Limb (tissue), 2 donors: ENCODE measurements around the gene THOP1.

ENCODE experiments used
- DNase-seq, 2 donors: peaks; one replicate each; pipeline ENCODE4 v3.0.0-alpha.2; 2016; ENCODE audit errors: extremely low spot score in 2 of 2

THOP1 gene

DNA sequence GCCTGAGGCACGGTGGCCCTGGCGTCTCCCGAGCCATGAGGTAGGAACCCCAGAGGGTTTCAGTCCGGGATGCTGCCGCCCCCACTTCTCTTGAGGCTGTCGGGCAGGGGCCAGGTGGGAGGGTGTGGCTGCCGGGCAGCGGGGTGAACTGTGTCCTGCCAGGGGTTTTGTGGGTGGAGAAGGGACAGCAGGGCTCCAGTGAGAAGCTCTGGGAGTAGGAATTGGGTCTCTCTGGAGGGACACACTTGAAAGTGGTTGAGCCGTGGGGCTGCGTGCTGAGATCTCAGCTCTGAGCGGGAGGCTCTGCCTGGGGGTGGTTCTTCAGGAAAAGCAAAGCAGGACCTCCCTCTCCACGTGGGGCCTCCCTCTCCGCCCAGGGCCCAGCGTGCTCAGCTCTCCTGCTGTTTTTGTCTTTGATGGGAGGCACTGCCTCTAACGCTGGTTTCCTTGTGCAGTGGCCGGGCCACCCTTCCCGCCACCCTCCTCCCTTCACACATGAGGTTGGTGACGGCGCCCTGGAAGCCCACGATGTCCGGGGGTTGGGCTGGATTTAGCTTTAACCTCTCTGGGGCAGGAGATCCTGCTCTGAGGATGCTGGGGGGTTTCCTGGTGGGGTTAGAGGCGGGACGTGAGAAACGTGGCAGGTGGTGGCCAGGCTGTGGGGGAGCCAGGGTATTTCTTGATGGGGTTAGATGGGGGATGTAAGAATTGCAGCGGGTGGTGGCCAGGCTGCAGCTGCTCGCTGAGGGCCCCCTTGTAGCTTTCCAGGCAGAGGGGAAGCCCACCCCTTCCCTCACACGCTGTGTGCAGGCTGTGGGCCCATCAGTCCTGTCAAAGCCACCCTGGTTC is 19.1 kb downstream of the THOP1 start:
- no peak for DNase-seq

DNA sequence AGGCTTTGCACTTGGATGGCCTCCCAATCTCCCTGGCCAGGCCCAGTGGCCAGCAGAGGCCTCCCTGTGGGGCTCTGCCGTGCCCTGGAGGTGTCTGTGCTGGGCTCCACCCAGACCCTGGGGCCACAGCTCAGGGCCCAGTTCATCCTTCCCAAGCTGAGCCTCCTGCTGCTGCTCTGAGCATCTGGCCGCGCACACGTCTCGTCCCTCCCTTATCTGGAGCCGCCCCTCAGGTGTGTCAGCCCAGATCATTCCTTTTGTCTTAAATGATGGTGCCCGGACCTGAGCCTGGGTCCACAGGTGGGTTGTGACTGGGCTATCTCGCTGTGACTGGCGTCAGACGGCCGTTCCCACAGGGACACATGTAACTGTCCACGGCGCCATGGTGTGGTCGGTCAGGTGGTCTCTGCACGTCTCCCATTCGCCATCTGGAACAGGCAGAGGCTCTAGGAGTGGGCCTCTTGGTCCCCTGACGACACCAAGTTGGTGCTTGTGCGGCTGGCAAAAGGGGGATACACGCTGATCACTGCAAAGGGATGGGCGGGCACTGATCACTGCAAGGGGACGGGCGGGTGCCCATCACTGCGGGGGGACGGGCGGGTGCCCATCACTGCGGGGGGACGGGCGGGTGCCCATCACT is 20.1 kb downstream of the THOP1 start:
- DNase-seq = no peak

DNA sequence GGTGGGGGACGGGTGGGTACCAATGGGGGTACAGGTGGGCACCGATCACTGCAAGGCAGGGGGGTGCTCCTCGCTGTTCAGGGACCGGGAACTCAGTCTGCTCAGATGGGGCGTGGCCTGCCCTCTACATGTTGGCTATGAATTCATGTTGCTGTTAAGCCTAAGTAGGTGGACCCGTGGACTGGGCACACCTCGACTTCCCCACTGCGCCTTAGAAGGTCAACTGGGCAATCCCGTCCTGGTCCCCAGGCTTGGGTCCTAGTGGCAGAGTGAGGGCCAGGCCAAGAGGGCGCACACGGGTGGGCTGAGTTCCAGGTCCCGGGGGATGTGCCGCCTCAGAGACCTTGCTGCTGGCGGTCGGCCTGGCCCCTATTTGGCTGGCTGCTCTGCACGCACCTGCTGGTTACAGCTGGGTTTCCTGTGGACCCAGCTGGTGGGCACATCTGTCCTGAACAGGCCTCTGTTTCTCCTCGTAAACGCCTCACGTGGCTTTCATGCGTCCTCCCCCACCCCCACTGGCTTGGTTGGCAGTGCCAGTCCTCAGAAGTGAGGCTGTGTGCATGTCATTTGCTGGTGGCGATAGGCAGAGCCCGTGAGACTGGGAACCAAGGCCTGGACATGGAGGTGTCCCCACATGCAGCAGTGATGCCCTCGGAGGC is 20.8 kb downstream of the THOP1 start:
- no peak for DNase-seq

DNA sequence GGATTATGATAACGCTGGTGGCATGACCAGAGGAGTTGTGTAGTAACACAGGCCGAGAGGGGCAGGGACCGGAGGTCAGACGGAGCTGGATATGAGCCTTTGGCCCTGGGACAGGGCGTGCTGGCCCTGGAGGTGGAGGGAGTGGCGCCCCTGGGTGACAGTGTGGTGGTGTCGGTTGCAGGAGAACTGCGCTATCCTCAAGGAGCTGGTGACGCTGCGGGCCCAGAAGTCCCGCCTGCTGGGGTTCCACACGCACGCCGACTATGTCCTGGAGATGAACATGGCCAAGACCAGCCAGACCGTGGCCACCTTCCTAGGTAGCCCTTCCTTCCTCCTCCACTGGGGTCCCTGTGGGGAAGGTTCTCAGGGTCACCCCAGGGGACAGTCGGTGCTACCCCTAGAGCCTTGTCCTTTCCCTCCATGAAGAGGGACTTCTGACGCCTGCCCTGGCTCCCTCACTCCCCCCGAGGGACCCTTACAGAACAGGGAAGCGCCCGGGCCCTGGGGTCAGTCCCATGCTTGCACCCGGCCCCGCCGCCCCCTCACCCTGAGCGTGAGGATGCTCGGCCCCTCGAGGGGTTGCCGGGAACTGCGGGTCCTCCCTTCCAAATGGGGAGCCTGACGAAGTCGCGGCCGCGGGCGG is 21.6 kb downstream of the THOP1 start:
- no peak for DNase-seq

DNA sequence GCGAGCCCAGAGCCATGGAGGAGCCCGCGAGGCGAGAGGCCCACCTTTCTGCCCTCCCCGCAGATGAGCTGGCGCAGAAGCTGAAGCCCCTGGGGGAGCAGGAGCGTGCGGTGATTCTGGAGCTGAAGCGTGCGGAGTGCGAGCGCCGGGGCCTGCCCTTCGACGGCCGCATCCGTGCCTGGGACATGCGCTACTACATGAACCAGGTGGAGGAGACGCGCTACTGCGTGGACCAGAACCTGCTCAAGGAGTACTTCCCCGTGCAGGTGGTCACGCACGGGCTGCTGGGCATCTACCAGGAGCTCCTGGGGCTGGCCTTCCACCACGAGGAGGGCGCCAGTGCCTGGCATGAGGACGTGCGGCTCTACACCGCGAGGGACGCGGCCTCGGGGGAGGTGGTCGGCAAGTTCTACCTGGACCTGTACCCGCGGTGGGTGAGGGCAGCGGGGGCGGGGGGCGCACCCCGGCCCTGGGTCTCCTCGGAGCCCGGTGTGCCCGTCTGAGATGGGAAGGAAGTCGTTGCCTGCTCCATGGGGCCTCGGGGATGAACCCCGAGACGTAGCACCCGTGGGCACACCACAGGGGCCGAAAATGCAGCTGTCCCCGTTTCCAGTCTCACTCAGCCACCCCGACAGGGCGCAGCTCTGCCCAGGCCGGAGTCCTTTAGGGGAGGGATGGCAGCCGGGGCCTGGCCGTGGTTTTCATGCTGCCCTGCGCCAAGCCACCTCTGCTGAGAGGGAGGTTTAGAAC is 22.3 kb downstream of the THOP1 start:
- DNase-seq = no peak

DNA sequence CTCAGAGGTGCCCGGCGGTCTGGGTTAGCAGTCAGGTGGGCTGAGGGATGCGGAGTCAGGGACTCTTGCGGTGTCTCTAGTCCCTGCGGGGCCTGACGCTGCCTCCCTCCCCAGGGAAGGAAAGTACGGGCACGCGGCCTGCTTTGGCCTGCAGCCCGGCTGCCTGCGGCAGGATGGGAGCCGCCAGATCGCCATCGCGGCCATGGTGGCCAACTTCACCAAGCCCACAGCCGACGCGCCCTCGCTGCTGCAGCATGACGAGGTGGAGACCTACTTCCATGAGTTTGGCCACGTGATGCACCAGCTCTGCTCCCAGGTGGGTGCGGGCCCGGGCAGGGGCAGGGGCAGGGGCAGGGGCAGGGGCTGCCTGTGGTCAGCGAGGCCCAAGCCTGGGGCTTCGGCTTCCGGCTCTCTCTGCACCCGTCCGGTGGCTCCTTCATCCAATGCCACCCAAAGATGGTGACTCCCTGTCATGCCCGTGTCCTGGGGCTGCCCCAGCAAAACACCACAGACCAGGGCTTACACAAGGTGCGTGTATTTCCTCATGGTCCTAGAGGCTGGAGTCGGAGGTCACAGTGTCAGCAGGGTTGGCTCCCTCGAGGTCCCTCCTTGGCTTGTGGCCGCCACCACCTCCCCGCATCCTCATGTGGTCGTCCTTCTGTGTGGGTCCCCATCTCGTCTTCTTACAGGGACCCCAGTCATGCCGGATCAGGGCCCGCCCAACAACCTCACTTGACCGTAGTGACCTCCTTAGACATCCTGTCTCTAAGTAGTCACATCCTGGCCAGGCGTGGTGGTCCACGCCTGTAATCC is 23.0 kb downstream of the THOP1 start:
- no peak for DNase-seq

DNA sequence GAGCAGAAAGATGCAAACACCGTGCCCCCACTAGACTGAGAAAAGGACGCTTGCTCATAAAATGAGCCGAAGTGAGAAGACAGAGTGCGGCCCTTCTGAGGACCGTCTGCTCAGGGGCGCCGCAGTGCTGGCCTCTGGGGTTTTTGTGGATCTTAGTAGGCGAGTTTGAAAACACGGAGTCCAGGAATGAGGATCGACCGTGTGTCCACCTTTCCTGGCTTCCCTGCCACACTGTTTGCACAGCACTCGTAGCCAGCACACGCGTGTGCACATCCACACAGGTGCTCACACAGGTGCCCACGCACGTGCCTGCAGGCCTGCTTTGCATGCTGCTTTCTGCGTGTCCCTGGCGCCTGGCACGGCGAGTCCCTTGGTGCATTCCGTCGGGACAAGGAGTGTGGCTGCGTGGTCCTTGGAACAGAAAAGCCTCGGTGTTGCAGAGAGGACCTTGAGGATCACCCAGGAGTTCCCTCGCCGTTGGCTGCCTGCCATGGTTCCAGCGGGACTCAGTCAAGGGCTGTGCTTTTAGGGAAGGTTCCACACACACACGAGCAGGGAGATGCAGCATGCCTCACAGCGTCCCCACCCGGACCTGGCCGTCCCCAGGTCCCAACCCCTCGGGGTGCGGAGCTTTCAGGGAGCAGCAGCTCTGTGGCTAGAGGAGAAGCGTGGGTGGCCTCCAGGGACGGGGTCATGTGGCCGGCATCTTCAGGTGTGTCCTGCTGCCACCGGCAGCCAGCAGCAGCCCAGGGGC is 24.3 kb downstream of the THOP1 start:
- DNase-seq = no peak

DNA sequence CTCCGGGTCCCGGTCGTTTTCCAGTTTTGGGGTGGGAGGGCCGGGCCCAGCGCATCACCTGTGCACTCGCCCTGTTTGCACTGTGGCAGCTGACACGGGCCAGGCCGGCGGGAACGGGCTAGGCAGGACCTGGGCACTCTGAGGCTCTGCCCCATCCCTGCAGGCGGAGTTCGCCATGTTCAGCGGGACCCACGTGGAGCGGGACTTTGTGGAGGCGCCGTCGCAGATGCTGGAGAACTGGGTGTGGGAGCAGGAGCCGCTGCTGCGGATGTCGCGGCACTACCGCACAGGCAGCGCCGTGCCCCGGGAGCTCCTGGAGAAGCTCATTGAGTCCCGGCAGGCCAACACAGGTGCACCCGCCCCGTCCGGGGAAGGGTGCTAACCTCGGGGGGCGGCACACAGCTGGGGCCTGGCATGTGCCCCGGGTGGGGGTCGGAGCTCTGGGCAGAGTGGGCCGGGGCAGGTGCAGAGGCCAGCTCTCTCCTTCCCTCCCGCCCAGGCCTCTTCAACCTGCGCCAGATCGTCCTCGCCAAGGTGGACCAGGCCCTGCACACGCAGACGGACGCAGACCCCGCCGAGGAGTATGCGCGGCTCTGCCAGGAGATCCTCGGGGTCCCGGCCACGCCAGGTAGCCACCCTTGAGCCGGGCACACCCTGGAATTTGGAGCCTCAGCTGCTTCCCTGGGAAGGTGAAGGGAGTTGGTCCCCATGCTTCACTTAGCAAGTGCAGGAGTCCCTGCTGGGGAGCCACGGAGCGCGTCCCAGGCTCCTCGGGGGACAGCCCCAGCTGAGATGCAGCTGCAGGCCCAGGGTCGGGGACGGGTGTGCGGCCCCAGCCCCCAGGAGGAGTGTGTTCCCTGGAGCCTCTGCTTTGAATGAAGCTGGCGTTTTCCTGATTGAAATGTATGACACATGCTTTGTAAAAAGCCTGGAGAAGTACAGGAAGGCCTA is 25.1 kb downstream of the THOP1 start:
- DNase-seq = no peak

DNA sequence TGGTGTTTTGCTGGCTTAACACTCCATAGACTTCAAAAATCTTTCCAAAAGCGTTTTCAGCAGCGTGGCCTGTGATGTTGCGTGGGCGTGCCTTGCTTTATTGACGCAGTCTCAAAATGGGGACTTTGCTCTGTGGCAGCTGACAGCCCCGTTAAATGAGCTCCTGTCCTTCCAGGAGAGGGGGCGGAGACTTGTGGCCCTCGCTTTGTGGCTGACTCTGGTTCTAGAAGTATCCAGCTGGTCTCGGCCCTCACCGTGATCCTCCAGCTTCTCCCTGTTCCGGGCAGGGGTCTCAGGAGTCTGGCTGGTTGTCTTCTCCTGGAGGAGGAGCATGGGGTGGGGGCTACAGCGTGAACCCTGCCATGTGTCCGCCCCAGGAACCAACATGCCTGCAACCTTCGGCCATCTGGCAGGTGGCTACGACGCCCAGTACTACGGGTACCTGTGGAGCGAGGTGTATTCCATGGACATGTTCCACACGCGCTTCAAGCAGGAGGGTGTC is 26.0 kb downstream of the THOP1 start:
- no peak for DNase-seq

DNA sequence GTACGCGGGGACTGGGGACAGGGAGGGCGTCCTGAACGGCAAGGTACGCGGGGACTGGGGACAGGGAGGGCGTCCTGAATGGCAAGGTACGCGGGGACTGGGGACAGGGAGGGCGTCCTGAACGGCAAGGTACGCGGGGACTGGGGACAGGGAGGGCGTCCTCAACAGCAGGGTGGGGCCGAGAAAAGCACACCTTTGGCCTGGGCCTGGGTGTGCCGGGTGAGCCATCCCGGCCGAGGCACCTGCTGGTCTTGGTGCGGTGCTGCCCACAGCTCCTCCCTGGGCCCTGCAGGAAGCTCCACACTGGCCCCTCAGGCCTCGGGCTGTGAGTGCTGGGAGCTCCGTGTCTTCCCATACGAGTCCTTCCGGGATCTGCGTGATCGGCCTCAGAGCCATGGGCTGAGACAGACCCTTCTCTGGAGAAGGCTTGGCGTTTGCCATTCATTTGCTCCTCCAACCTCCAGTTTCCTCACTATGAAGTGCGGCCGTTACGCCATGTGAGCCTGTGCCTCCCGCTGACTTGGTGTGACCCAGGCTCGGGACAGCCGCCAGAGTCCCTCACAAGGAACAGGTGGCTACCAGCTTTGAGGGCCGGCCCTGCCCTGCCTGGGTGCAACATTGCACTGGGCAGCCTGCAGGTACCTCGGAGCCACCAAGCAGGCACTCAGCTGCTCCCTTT is 26.6 kb downstream of the THOP1 start:
- no peak for DNase-seq

DNA sequence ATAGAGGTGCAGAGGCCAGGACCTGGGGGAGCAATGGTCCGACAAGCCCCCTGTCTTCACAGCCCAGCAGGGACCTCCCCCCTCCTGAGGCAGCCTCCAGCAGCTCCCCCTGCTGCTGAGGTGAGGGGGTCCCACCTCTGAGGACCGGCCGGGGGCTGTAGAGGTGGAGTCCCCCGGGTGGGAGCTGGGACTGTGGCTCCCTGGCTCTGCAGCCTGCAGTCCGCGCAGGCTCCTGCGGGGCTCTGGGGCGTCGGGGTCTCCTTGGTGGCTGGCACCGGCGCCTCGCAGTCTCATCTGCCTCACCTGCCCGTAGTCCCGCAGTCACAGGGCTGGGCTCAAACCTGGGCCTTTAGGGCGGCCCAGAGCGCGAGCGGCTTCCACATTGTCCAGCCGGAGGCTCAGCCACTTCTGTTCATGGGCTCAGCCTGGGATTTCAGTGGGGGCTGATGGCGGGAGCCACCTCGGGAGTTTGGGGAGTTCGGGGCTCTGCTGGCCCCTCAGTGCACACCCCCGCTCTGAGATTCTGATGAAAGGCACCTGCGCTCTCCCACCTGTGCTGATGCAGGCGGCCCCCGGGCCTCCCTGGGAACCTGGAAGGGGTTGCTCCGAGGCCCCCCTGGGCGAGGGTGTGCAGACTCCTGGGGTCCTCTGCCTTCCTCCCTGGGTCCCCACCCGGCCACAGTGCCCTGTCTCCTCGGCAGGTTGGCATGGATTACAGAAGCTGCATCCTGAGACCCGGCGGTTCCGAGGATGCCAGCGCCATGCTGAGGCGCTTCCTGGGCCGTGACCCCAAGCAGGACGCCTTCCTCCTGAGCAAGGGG is 27.3 kb downstream of the THOP1 start:
- no peak for DNase-seq

DNA sequence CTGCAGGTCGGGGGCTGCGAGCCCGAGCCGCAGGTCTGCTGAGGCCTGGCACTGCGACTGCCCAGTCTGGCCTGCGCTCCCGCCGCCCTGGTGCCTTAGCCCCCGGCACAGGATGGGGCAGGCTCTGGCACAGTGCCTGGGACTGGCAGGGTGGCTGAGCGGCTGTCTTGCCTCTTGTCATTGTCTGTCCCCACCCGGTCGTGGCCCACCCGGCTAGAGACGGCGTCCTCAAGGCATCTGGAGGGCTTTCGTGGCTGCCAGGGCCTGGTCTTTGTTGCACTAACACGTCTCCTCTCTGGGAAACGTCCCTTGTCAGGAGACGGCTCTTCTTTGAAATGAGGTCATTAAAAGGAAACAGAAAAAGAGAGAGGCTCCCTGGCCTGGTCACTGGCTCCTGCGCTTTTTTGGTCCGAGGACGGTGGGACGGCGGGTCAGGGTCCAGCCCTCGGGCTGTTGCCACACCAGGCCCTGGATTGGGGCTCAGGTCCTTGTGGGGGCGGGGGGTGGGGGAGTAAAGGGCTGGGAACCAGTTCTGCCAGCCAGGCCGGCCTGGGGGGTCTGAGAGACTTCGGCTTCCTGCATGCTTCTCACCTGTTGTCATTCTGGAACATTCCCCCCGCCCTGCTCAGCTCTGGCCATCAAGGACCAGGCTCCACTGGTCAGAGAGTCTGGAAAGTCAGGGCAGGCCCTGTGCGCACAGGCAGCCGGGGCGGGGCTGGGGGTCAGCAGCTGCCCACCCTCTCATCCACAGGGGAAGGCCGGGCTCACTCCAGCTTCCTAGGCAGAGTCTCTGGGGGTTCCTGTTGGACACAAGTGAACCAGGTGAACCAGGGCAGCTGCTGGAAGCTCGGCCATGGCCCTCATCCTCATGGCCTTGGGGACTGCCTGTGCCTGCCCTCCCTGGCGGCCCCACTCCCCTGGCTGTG is 28.2 kb downstream of the THOP1 start:
- no peak for DNase-seq

DNA sequence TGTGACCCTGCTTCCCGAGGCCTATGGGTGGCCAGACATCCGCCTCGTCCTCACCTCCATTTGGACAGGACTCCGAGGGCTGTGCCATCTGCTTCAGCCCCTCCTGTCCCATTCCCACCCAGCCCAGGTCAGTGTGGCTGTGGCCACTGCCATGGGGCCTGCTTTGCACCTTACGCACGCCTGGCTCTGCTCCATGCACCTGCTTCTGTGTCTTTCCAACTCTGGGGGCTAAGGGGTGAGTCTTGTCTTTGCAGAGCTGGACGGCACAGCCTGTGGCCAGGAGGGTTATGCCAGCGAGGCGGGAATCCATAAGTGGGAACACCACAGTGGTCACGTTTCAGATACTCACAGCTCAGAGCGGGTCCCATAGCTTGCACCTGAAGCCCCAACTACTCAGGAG is 29.1 kb downstream of the THOP1 start:
- no peak for DNase-seq

DNA sequence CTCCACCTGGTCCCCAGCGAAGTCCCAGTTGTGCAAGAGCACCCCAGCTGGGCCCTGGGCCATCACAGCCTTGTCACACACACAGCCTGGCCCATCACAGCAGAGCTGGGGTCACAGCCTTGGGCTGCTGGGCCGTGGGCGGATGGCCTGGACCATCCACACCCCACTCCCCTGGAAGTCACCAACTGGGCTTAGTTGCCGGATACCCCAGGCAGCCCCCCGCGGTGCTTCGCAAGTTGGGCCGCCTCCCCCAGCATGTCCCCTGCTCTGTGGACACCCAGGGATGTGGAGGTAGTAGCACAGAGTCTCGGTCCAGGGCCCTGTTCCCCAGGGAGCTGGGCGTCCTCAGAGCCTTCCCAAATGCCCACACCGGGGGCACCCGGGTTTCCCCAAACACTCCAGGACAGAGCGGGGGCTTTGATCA is 29.9 kb downstream of the THOP1 start:
- no peak for DNase-seq

DNA sequence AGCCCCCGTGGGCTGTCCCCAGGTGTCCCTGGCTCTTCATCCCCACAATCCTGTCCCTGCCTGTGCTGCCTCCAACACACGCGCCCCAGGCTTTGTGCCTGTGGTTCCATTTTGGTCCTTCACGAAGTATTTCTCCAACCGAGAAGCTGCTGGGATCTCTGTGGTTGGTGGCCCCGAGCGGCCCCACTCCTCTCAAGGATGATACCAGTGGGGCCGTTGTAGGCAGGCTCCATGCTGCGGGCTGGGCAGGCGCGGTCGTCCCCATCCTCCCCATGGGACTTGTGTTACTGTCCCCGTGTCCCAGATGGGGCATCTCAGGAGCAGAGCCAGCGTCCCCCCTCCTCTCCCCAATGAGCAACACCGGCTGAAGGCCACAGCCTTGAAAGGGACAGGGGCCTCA is 30.6 kb downstream of the THOP1 start:
- no peak for DNase-seq

DNA sequence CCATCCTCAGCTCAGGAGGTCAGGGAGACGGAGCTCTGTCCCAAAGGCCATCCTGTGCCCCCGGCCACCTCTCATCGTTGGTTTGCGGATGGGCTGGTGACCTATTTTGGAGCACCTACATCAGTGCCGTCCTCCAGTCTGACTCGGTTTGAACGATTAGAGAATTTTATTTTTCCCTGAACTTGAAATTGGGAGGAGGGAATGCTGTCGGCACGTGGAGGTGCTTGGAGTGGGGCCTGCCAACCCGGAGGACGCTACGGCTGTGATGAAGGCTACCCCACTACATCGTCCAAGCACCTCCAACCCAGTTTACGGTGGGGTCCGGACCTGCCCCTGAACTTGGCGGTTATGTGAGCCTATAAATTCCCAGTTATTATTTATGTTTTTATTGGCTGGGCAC is 31.3 kb downstream of the THOP1 start:
- no peak for DNase-seq
